SK-N-SH (cell line): ENCODE measurements around the gene CTBP2. TPM values are rescaled to one million over a fixed set of nuclear protein-coding genes. Genes with fewer than 3 reads are reported as not detected.

Source experiments
- CTCF ChIA-PET: fragments of 300-600, 350-600 bp; formaldehyde crosslinking; extraction: SDS; loops from one replicate; lab custom pipeline; 2021; lab: Yijun Ruan, JAX
- POLR2A ChIA-PET: fragments of 350-600 bp; sonication (Branson Sonifier 250); formaldehyde crosslinking; extraction: SDS; loops from one replicate; lab custom pipeline; 2020; ENCODE audit warnings: antibody characterized with exemption, inconsistent platforms; lab: Yijun Ruan, JAX
- DNase-seq: peaks from one replicate; pipeline ENCODE4 v3.0.0; 2012
- H2AFZ ChIP-seq: fragments of 200-600 bp; sonication (generic); 2 replicates; pipeline ENCODE4 v1.8.1; 2016; ENCODE audit warnings: antibody characterized with exemption, mild to moderate bottlenecking, low read depth
- H3F3A ChIP-seq: fragments of 200-600 bp; sonication (generic); replicated peaks from 2 replicates; pipeline ENCODE3; 2016; ENCODE audit warnings: antibody characterized with exemption, mild to moderate bottlenecking; ENCODE audit not compliant: insufficient read depth
- H3K27ac ChIP-seq, 2 experiments: fragments of 200-500 bp in 1 of 2; fragments of 200-600 bp in 1 of 2; sonication (Bioruptor generic) in 1 of 2; sonication (generic), shearing (Covaris generic) in 1 of 2; 2 replicates each; pipeline versions ENCODE4 v1.5.1 to v1.6.1; 2014 to 2016; ENCODE audit warnings: low read depth in 2 of 2, inconsistent platforms in 1 of 2, low read length in 1 of 2, mild to moderate bottlenecking in 1 of 2, mixed read lengths in 1 of 2
- H3K27me3 ChIP-seq: fragments of 200-600 bp; sonication (generic), shearing (Covaris generic); 2 replicates; pipeline ENCODE4 v1.6.1; 2016; ENCODE audit warnings: mixed run types; ENCODE audit not compliant: insufficient read depth
- H3K36me3 ChIP-seq, 2 experiments: fragments of 200-500 bp in 1 of 2; fragments of 200-600 bp in 1 of 2; sonication (Bioruptor generic) in 1 of 2; sonication (generic) in 1 of 2; replicated peaks in 1 of 2; 2 replicates each; pipeline versions ENCODE3 to v1.5.1; 2014 to 2016; ENCODE audit warnings: low read length in 1 of 2, mild to moderate bottlenecking in 1 of 2; ENCODE audit not compliant: insufficient read depth in 2 of 2, control insufficient read depth in 1 of 2
- H3K4me1 ChIP-seq, 2 experiments: fragments of 200-500 bp in 1 of 2; fragments of 200-600 bp in 1 of 2; sonication (Bioruptor generic) in 1 of 2; sonication (generic), shearing (Covaris generic) in 1 of 2; 2 replicates each; pipeline versions ENCODE4 v1.5.1 to v1.6.1; 2014 to 2016; ENCODE audit warnings: low read depth in 1 of 2, low read length in 1 of 2, mixed run types in 1 of 2; ENCODE audit not compliant: insufficient read depth in 2 of 2, control insufficient read depth in 1 of 2
- H3K4me2 ChIP-seq: fragments of 200-600 bp; sonication (generic), shearing (Covaris generic); 2 replicates; pipeline ENCODE4 v1.6.1; 2017; ENCODE audit warnings: mixed run types
- H3K4me3 ChIP-seq, 2 experiments: fragments of 200-500 bp in 1 of 2; fragments of 200-600 bp in 1 of 2; sonication (Bioruptor generic) in 1 of 2; sonication (generic), shearing (Covaris generic) in 1 of 2; 2 replicates each; pipeline versions ENCODE4 v1.5.1 to v1.8.1; 2014 to 2016; ENCODE audit warnings: low read depth in 2 of 2, inconsistent platforms in 1 of 2, low read length in 1 of 2, mild to moderate bottlenecking in 1 of 2, mixed read lengths in 1 of 2, moderate library complexity in 1 of 2
- H3K79me2 ChIP-seq: fragments of 200-600 bp; sonication (generic); 2 replicates; pipeline ENCODE4 v1.8.1; 2017; ENCODE audit warnings: mild to moderate bottlenecking; ENCODE audit not compliant: insufficient read depth
- H3K9ac ChIP-seq: fragments of 200-600 bp; sonication (generic); 2 replicates; pipeline ENCODE4 v1.6.1; 2017; ENCODE audit warnings: mixed run types
- H3K9me2 ChIP-seq: fragments of 200-600 bp; sonication (generic); 2 replicates; pipeline ENCODE4 v1.6.1; 2017; ENCODE audit warnings: mixed run types
- H3K9me3 ChIP-seq: fragments of 200-600 bp; sonication (generic); 2 replicates; pipeline ENCODE4 v1.6.1; 2017; ENCODE audit warnings: mixed run types, mild to moderate bottlenecking, moderate library complexity
- H4K20me1 ChIP-seq: fragments of 200-600 bp; sonication (generic); 2 replicates; pipeline ENCODE4 v1.6.1; 2017; ENCODE audit warnings: mild to moderate bottlenecking, mixed run types; ENCODE audit not compliant: insufficient read depth
- ELF1 ChIP-seq: IDR thresholded peaks from 2 replicates; pipeline ENCODE4 v1.4.0; 2012
- EZH2phosphoT487 ChIP-seq: fragments of 200-600 bp; sonication (generic); IDR thresholded peaks from 2 replicates; pipeline ENCODE4 v1.6.1; 2017; ENCODE audit warnings: low read depth, mixed run types, mild to moderate bottlenecking, antibody characterized with exemption, moderate library complexity, borderline replicate concordance
- FOSL2 ChIP-seq: IDR thresholded peaks from 2 replicates; pipeline ENCODE4 v1.4.0; 2012; ENCODE audit warnings: low read depth, mild to moderate bottlenecking, moderate library complexity, borderline replicate concordance
- FOXJ3 ChIP-seq: sonication (generic); formaldehyde crosslinking; IDR thresholded peaks from 2 replicates; pipeline ENCODE4 v1.5.1; 2020; ENCODE audit warnings: mild to moderate bottlenecking, missing genetic modification reagents
- FOXM1 ChIP-seq: IDR thresholded peaks from 2 replicates; pipeline ENCODE4 v1.4.0; 2012; ENCODE audit warnings: low read depth, mild to moderate bottlenecking
- GABPA ChIP-seq: IDR thresholded peaks from 2 replicates; pipeline ENCODE4 v1.4.0; 2012; ENCODE audit warnings: low read depth, mild to moderate bottlenecking
- JUND ChIP-seq: IDR thresholded peaks from 2 replicates; pipeline ENCODE4 v1.4.0; 2012
- MXI1 ChIP-seq: IDR thresholded peaks from 2 replicates; pipeline ENCODE4 v1.6.1; 2012; ENCODE audit warnings: mild to moderate bottlenecking, low read depth, low read length, improper control_type of control experiment
- NFIC ChIP-seq: IDR thresholded peaks from 2 replicates; pipeline ENCODE4 v1.4.0; 2012; ENCODE audit warnings: borderline replicate concordance
- NRF1 ChIP-seq: IDR thresholded peaks from 2 replicates; pipeline ENCODE4 v1.6.1; 2012; ENCODE audit warnings: low read depth, mild to moderate bottlenecking, low read length
- POLR2AphosphoS5 ChIP-seq: IDR thresholded peaks from 2 replicates; pipeline ENCODE4 v1.6.1; 2012; ENCODE audit warnings: low read depth, low read length
- RAD21 ChIP-seq: IDR thresholded peaks from 2 replicates; pipeline ENCODE4 v1.6.1; 2012; ENCODE audit warnings: mild to moderate bottlenecking, low read length
- RXRA ChIP-seq: IDR thresholded peaks from 2 replicates; pipeline ENCODE4 v1.4.0; 2012; ENCODE audit warnings: low read depth, mild to moderate bottlenecking, borderline replicate concordance
- SIN3A ChIP-seq: IDR thresholded peaks from 2 replicates; pipeline ENCODE4 v1.6.1; 2012; ENCODE audit warnings: low read depth, mild to moderate bottlenecking, low read length, moderate library complexity, borderline replicate concordance
- SMC3 ChIP-seq: IDR thresholded peaks from 2 replicates; pipeline ENCODE4 v1.6.1; 2012; ENCODE audit warnings: low read depth, low read length, improper control_type of control experiment
- TCF12 ChIP-seq: IDR thresholded peaks from 2 replicates; pipeline ENCODE4 v1.4.0; 2012
- TEAD4 ChIP-seq: IDR thresholded peaks from 2 replicates; pipeline ENCODE4 v1.4.0; 2012; ENCODE audit warnings: mild to moderate bottlenecking, borderline replicate concordance; ENCODE audit not compliant: insufficient read depth
- WGBS: methylation state at CpG from one replicate; pipeline ENCODE4 v1.1.6; 2017; ENCODE audit warnings: low lambda C conversion rate; 5-methylcytosine and 5-hydroxymethylcytosine counted together
- polyA plus RNA-seq, 3 experiments: library from polyadenylated mRNA; depleted of rRNA; stranded (reverse); fragments of >200 nt; gene quantifications; 2 replicates each; pipeline ENCODE4 v1.2.3, GENCODE V29; 2012
- TF ChIP-seq, protein P1 (sequence below): fragments of 200-600 bp; sonication (generic); IDR thresholded peaks from 2 replicates; pipeline ENCODE4 v1.6.1; 2017; ENCODE audit warnings: antibody characterized with exemption, mild to moderate bottlenecking, moderate library complexity
- TF ChIP-seq, protein P2 (sequence below): IDR thresholded peaks from 2 replicates; pipeline ENCODE4 v1.4.0; 2012; ENCODE audit warnings: low read depth, borderline replicate concordance
- TF ChIP-seq, protein P3 (sequence below): IDR thresholded peaks from 2 replicates; pipeline ENCODE4 v1.6.1; 2012; ENCODE audit warnings: mild to moderate bottlenecking, low read depth, low read length, moderate library complexity

CTBP2 gene
- polyA plus RNA-seq, 1 of the 3 experiments (the other 2 are of a cell fraction), result 69.7 TPM

DNA sequence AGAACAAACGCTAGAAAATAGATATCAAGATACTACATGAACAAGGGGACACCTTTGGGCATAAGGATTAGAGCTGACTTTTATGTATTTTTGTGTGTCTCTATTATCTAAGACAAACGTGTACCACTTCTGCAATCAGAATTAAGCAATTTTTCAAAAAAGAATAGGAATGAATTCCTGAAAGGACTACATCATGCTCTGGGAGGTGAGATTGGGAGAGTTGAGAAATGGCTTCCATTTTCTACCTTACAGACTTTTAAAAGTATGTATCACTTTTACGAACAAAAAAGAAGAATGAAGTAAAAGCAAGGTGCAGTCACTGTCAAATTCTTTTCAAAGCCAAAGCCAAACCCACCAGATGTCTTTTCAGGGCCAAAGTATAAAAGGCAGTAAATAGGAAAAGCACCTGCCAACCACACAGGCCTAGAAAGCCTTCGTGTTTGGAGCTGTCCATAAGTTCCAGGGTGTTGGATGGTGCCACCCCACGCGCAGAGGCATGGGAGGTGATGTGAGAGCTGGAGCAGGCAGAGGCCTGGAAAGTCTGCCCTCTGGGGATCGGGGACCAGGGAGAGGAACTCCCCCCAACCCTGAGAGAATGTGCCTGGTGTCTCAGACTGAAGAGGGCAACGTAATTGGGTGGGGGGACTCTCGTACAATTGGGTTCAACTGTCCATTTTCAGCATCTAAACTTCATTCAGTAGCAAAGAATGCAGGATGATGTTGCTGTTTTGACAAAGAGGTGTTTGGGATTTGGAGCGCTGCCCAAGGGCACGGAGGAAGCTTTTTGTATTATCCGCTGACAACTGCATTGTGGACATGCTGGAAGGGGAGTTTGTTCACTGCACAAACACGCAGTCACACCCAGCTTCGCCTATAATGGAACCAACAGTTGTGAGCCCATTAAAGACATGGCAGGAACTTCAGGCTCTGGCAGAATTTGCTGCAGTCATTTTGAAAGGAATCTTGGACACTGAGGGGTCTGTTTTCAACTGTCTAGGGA lies 17.6 kb upstream of the CTBP2 start:
- ChIA-PET CTCF (no interaction called here), POLR2A (no interaction called here)
- no peaks in the 10 kb centered on the region for H3K9me3 ChIP-seq
- no peak for DNase-seq
- H3K9ac ChIP-seq, result no peak overlapping the region
- H3K36me3 ChIP-seq, result no peaks in the 10 kb centered on the region
- WGBS, result 62% methylated on average over 14 of the region's 14 CpGs
- TF ChIP-seq, protein P1, sequence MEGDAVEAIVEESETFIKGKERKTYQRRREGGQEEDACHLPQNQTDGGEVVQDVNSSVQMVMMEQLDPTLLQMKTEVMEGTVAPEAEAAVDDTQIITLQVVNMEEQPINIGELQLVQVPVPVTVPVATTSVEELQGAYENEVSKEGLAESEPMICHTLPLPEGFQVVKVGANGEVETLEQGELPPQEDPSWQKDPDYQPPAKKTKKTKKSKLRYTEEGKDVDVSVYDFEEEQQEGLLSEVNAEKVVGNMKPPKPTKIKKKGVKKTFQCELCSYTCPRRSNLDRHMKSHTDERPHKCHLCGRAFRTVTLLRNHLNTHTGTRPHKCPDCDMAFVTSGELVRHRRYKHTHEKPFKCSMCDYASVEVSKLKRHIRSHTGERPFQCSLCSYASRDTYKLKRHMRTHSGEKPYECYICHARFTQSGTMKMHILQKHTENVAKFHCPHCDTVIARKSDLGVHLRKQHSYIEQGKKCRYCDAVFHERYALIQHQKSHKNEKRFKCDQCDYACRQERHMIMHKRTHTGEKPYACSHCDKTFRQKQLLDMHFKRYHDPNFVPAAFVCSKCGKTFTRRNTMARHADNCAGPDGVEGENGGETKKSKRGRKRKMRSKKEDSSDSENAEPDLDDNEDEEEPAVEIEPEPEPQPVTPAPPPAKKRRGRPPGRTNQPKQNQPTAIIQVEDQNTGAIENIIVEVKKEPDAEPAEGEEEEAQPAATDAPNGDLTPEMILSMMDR, result no peak
- no peak for TF ChIP-seq FOXM1
- TF ChIP-seq, protein P2, sequence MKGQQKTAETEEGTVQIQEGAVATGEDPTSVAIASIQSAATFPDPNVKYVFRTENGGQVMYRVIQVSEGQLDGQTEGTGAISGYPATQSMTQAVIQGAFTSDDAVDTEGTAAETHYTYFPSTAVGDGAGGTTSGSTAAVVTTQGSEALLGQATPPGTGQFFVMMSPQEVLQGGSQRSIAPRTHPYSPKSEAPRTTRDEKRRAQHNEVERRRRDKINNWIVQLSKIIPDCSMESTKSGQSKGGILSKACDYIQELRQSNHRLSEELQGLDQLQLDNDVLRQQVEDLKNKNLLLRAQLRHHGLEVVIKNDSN, result no peak
- TF ChIP-seq TCF12, result no peak
- TF ChIP-seq EZH2phosphoT487, result no peak
- no peak for TF ChIP-seq GABPA
- TF ChIP-seq SIN3A, result no peak
- no peak for TF ChIP-seq NRF1
- no peak overlapping the region for H3K4me3 ChIP-seq
- no peak overlapping the region for H3K4me2 ChIP-seq
- no peaks in the 10 kb centered on the region for H3F3A ChIP-seq
- no peaks in the 10 kb centered on the region for H3K4me1 ChIP-seq
- H3K79me2 ChIP-seq, result no peaks in the 10 kb centered on the region
- no peaks in the 10 kb centered on the region for H4K20me1 ChIP-seq
- no peak overlapping the region for H3K27ac ChIP-seq
- H2AFZ ChIP-seq, result no peak overlapping the region
- no peaks in the 10 kb centered on the region for H3K9me2 ChIP-seq
- H3K27me3 ChIP-seq, result no peaks in the 10 kb centered on the region; the same call in 1 of the 2 replicates

DNA sequence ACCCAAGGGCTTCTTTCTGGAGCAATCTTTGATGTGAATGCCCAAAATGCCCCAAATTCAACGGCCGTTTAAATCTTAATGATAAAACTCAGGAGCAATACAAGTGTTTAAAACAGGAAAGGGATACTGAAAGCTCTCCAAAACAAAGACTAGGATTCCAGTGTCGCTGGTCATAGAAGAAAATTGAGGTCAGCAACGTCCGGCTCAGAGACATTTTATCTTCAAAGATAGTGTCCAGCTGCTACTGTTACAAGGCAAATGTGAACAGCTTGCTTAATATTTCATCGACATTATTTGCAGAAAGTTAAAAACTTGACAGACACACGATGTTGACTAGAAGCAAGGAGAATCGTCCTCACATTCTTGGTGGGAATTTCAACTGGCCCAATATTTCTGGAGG lies 15.4 kb upstream of the CTBP2 start:
- no peak overlapping the region for H2AFZ ChIP-seq
- 51% methylated on average over 8 of the region's 8 CpGs for WGBS
- H3F3A ChIP-seq, result no peaks in the 10 kb centered on the region
- H3K27me3 ChIP-seq, result no peaks in the 10 kb centered on the region; the same call in 1 of the 2 replicates
- no peak overlapping the region for H3K4me2 ChIP-seq
- CTCF ChIA-PET, result no interaction called here
- no peak for DNase-seq
- H3K79me2 ChIP-seq, result no peaks in the 10 kb centered on the region
- no peaks in the 10 kb centered on the region for H3K9me2 ChIP-seq
- no peaks in the 10 kb centered on the region for H3K36me3 ChIP-seq
- no peak overlapping the region for H3K4me3 ChIP-seq
- H3K9ac ChIP-seq, result no peak overlapping the region
- no peak overlapping the region for H3K27ac ChIP-seq
- POLR2A ChIA-PET, result no interaction called here
- no peaks in the 10 kb centered on the region for H4K20me1 ChIP-seq
- no peaks in the 10 kb centered on the region for H3K4me1 ChIP-seq
- H3K9me3 ChIP-seq, result no peaks in the 10 kb centered on the region
- no peak for TF ChIP-seq SMC3
- no peak for TF ChIP-seq NFIC
- TF ChIP-seq FOXJ3 (CRISPR knock-in tag), result no peak
- no peak for TF ChIP-seq RXRA
- no peak for TF ChIP-seq FOSL2
- TF ChIP-seq, protein P2, result no peak
- TF ChIP-seq JUND, result no peak
- TF ChIP-seq MXI1, result no peak
- no peak for TF ChIP-seq RAD21
- TF ChIP-seq, protein P3, sequence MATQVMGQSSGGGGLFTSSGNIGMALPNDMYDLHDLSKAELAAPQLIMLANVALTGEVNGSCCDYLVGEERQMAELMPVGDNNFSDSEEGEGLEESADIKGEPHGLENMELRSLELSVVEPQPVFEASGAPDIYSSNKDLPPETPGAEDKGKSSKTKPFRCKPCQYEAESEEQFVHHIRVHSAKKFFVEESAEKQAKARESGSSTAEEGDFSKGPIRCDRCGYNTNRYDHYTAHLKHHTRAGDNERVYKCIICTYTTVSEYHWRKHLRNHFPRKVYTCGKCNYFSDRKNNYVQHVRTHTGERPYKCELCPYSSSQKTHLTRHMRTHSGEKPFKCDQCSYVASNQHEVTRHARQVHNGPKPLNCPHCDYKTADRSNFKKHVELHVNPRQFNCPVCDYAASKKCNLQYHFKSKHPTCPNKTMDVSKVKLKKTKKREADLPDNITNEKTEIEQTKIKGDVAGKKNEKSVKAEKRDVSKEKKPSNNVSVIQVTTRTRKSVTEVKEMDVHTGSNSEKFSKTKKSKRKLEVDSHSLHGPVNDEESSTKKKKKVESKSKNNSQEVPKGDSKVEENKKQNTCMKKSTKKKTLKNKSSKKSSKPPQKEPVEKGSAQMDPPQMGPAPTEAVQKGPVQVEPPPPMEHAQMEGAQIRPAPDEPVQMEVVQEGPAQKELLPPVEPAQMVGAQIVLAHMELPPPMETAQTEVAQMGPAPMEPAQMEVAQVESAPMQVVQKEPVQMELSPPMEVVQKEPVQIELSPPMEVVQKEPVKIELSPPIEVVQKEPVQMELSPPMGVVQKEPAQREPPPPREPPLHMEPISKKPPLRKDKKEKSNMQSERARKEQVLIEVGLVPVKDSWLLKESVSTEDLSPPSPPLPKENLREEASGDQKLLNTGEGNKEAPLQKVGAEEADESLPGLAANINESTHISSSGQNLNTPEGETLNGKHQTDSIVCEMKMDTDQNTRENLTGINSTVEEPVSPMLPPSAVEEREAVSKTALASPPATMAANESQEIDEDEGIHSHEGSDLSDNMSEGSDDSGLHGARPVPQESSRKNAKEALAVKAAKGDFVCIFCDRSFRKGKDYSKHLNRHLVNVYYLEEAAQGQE, result no peak
- TF ChIP-seq TCF12, result no peak
- no peak for TF ChIP-seq POLR2AphosphoS5
- TF ChIP-seq ELF1, result no peak
- no peak for TF ChIP-seq TEAD4
